A673 (cell line): Measurements from ENCODE around the gene ZNF28.
"Not testable (repeated sequence)": the region's sequence is repeated elsewhere in the genome, so short reads cannot be mapped to it uniquely, and the experiment has no call there.

Experiments
- EZH2 ChIP-seq: fragments of 200-600 bp; sonication (generic); IDR thresholded peaks from 2 replicates; pipeline ENCODE4 v1.6.1; 2017; ENCODE audit warnings: borderline replicate concordance, low read depth, mild to moderate bottlenecking, mixed read lengths, antibody characterized with exemption, low read length; ENCODE audit not compliant: poor library complexity, severe bottlenecking
- TF ChIP-seq, protein P1 (sequence below): fragments of 300-800, 200-600 bp; sonication (generic); conservative IDR thresholded peaks from 2 replicates; pipeline ENCODE4 v1.5.1; 2017; ENCODE audit warnings: low read depth, mild to moderate bottlenecking, antibody characterized with exemption, low read length, moderate library complexity, mixed read lengths

DNA sequence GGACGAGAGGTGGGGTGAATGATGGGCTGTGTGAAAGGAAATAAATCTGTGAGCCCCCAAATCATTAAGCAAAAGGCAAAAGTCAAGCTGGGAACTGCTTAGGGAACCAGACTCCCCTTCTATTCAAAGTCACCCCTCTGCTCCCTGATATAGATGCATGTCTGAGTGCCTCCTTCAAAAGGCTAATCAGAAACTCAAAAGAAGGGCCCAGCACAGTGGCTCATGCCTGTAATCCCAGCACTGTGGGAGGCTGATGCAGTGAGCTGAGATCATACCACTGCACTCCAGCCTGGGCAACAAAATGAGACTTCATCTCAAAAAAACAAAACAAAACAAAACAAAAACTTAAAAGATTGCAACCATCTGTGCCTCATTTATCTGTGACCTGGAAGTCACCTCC lies 12.9 kb upstream of the ZNF28 start:
- TF ChIP-seq, protein P1, sequence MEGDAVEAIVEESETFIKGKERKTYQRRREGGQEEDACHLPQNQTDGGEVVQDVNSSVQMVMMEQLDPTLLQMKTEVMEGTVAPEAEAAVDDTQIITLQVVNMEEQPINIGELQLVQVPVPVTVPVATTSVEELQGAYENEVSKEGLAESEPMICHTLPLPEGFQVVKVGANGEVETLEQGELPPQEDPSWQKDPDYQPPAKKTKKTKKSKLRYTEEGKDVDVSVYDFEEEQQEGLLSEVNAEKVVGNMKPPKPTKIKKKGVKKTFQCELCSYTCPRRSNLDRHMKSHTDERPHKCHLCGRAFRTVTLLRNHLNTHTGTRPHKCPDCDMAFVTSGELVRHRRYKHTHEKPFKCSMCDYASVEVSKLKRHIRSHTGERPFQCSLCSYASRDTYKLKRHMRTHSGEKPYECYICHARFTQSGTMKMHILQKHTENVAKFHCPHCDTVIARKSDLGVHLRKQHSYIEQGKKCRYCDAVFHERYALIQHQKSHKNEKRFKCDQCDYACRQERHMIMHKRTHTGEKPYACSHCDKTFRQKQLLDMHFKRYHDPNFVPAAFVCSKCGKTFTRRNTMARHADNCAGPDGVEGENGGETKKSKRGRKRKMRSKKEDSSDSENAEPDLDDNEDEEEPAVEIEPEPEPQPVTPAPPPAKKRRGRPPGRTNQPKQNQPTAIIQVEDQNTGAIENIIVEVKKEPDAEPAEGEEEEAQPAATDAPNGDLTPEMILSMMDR = not testable (repeated sequence)
- TF ChIP-seq EZH2 = not testable (repeated sequence)
